Ovary (tissue), 3 donors: ENCODE results near the gene ORC1.

Source experiments
- EP300 ChIP-seq: sonication (generic); formaldehyde crosslinking; IDR thresholded peaks from one replicate; pipeline ENCODE4 v1.6.1; 2017; ENCODE audit warnings: antibody characterized with exemption
- POLR2A ChIP-seq: fragments of 450-650 bp; IDR thresholded peaks from one replicate; pipeline ENCODE4 v1.6.1; 2017; ENCODE audit warnings: antibody characterized with exemption, mild to moderate bottlenecking, moderate library complexity
- TF ChIP-seq, protein P1 (sequence below), 3 donors: fragments of 450-650 bp in 2 of 3; fragments of 200-600 bp in 1 of 3; IDR thresholded peaks; one replicate each; pipeline versions ENCODE4 v1.5.1 to v1.8.0; 2016 to 2022; ENCODE audit warnings: antibody characterized with exemption in 3 of 3, mild to moderate bottlenecking in 1 of 3
- donor health status: DM: no; HTN: no; CAD: no.

DNA sequence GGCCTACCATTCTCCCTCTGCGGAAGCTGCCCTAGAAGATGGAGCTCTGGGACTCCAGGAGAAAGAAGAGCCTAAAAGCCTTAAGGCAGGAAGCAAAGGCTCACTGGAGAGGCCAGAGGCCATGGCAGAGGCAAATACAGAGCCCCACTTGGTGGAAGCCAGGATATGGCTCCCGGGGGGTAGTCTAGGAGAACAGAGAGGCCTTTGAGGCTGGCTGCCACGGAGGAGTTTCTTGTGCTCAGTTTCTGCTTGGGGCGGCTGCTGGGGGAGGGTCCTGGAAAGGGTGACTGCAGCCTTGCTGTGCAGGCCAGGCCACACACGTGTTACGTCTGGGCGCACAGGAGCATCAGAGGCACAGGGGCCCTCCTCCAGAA is 43.6 kb downstream of the ORC1 start:
- TF ChIP-seq, protein P1, sequence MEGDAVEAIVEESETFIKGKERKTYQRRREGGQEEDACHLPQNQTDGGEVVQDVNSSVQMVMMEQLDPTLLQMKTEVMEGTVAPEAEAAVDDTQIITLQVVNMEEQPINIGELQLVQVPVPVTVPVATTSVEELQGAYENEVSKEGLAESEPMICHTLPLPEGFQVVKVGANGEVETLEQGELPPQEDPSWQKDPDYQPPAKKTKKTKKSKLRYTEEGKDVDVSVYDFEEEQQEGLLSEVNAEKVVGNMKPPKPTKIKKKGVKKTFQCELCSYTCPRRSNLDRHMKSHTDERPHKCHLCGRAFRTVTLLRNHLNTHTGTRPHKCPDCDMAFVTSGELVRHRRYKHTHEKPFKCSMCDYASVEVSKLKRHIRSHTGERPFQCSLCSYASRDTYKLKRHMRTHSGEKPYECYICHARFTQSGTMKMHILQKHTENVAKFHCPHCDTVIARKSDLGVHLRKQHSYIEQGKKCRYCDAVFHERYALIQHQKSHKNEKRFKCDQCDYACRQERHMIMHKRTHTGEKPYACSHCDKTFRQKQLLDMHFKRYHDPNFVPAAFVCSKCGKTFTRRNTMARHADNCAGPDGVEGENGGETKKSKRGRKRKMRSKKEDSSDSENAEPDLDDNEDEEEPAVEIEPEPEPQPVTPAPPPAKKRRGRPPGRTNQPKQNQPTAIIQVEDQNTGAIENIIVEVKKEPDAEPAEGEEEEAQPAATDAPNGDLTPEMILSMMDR (IDR thresholded peaks at IDR 0.05) = no peak
- no peak for TF ChIP-seq POLR2A
- TF ChIP-seq EP300 = no peak
